ENCODE results near the gene LRRC49.

The LRRC49 gene

GRCh38 chr15:71072423-71072822 is 179.8 kb downstream of the LRRC49 start:
- Histone ChIP-seq H3K9ac (ENCODE audit: low read length) (no peak overlapping the region), H3K27ac (ENCODE audit: low read length) (no peak overlapping the region), H3K27me3 (ENCODE audit: low read depth, low read length) (0 out of 2 replicates have a peak, but pooled peaks cover 3% of the 10 kb centered on the region), H3K4me3 (ENCODE audit: low read length) (no peak overlapping the region), H2AFZ (ENCODE audit: low read depth, low read length) (no peak overlapping the region), H3K79me2 (ENCODE audit: low read length) (no peaks in the 10 kb centered on the region), H3K36me3 (replicated peaks; ENCODE audit: low read depth, low read length) (no peaks in the 10 kb centered on the region), H3K9me3 (ENCODE audit: insufficient read depth, low read length) (no peaks in the 10 kb centered on the region), H3K4me2 (ENCODE audit: low read length) (no peak overlapping the region), H3K4me1 (ENCODE audit: low read length) (no peaks in the 10 kb centered on the region), H4K20me1 (ENCODE audit: insufficient read depth, low read length) (no peaks in the 10 kb centered on the region)
- TF ChIP-seq EZH2phosphoT487 (IDR thresholded peaks at IDR 0.05; ENCODE audit: low read depth) (no peak), CTCF (IDR thresholded peaks at IDR 0.05; ENCODE audit: low read depth, low read length) (no peak)

GRCh38 chr15:71078506-71079207 is 186.0 kb downstream of the LRRC49 start:
- H4K20me1 ChIP-seq (ENCODE audit: insufficient read depth, low read length), result no peaks in the 10 kb centered on the region
- peaks cover 10% of the 10 kb centered on the region; the same call in 1 of the 2 replicates for H3K27me3 ChIP-seq (ENCODE audit: low read depth, low read length)
- H3K4me1 ChIP-seq (ENCODE audit: low read length), result no peaks in the 10 kb centered on the region
- H3K36me3 ChIP-seq (replicated peaks; ENCODE audit: low read depth, low read length), result no peaks in the 10 kb centered on the region
- H3K79me2 ChIP-seq (ENCODE audit: low read length), result no peaks in the 10 kb centered on the region
- no peak overlapping the region for H3K4me2 ChIP-seq (ENCODE audit: low read length)
- TF ChIP-seq CTCF (IDR thresholded peaks at IDR 0.05; ENCODE audit: low read depth, low read length) (no peak), EZH2phosphoT487 (IDR thresholded peaks at IDR 0.05; ENCODE audit: low read depth) (no peak)
- H2AFZ ChIP-seq (ENCODE audit: low read depth, low read length), result no peak overlapping the region
- H3K9me3 ChIP-seq (ENCODE audit: insufficient read depth, low read length), result no peaks in the 10 kb centered on the region
- no peak overlapping the region for H3K27ac ChIP-seq (ENCODE audit: low read length)
- no peak overlapping the region for H3K9ac ChIP-seq (ENCODE audit: low read length)
- H3K4me3 ChIP-seq (ENCODE audit: low read length), result no peak overlapping the region

GRCh38 chr15:71079208-71080044 is 186.8 kb downstream of the LRRC49 start:
- H3K4me1 ChIP-seq (ENCODE audit: low read length), result no peaks in the 10 kb centered on the region

More at GRCh38 chr15:71079208-71080044, 186.8 kb downstream of the LRRC49 start:
- Histone ChIP-seq H3K9ac (ENCODE audit: low read length) (no peak overlapping the region), H3K27ac (ENCODE audit: low read length) (no peak overlapping the region), H3K9me3 (ENCODE audit: insufficient read depth, low read length) (no peaks in the 10 kb centered on the region), H3K4me3 (ENCODE audit: low read length) (no peak overlapping the region), H3K36me3 (replicated peaks; ENCODE audit: low read depth, low read length) (no peaks in the 10 kb centered on the region), H3K4me2 (ENCODE audit: low read length) (no peak overlapping the region), H4K20me1 (ENCODE audit: insufficient read depth, low read length) (no peaks in the 10 kb centered on the region), H3K79me2 (ENCODE audit: low read length) (no peaks in the 10 kb centered on the region), H2AFZ (ENCODE audit: low read depth, low read length) (no peak overlapping the region), H3K27me3 (ENCODE audit: low read depth, low read length) (peaks cover 15% of the 10 kb centered on the region; the same call in 1 of the 2 replicates)
- TF ChIP-seq CTCF (IDR thresholded peaks at IDR 0.05; ENCODE audit: low read depth, low read length) (no peak), EZH2phosphoT487 (IDR thresholded peaks at IDR 0.05; ENCODE audit: low read depth) (no peak)
